Body of pancreas (tissue), 4 donors: ENCODE measurements around the gene RSPH6A. TPM values are rescaled to one million over a fixed set of nuclear protein-coding genes. Genes with fewer than 3 reads are reported as not detected.

Experiments
- ATAC-seq: fragments of 150-250 bp; one replicate; pipeline ENCODE4 v1.9.1; 2016
- DNase-seq, 4 donors: peaks; one replicate each; pipeline ENCODE4 v3.0.0-alpha.2; 2019
- H3K27ac ChIP-seq, 4 donors: fragments of 200-600 bp; sonication (generic); 1 replicate in 3 of 4; 2 replicates in 1 of 4; pipeline versions ENCODE4 v1.5.1 to v1.6.1; 2016 to 2019; ENCODE audit warnings: mild to moderate bottlenecking in 1 of 4, mixed read lengths in 1 of 4, moderate library complexity in 1 of 4
- H3K27me3 ChIP-seq, 2 donors: fragments of 200-600 bp; sonication (generic); one replicate each; pipeline ENCODE4 v1.6.0; 2016; ENCODE audit warnings: mild to moderate bottlenecking in 1 of 2
- H3K36me3 ChIP-seq, 2 donors: fragments of 200-600 bp; sonication (generic); replicated peaks in 1 of 2; 2 replicates each; pipeline ENCODE4 v1.5.1; 2016; ENCODE audit warnings: low read depth in 2 of 2; ENCODE audit not compliant: insufficient read depth in 1 of 2
- H3K4me1 ChIP-seq: fragments of 200-600 bp; sonication (generic); one replicate; pipeline ENCODE4 v1.6.0; 2016
- H3K4me3 ChIP-seq, 2 donors: fragments of 200-600 bp; sonication (generic); 1 replicate in 1 of 2; 2 replicates in 1 of 2; pipeline ENCODE4 v1.5.1; 2016 to 2019
- H3K9me3 ChIP-seq, 3 donors: fragments of 200-600 bp; sonication (generic); 1 replicate in 2 of 3; 2 replicates in 1 of 3; pipeline ENCODE4 v1.5.1; 2016
- CTCF ChIP-seq, 7 experiments: fragments of 450-650 bp in 4 of 7; fragments of 200-600 bp in 3 of 7; sonication (generic) in 3 of 7; IDR thresholded peaks; one replicate each; pipeline ENCODE4 v1.5.1; 2016 to 2019; ENCODE audit warnings: antibody characterized with exemption in 7 of 7
- POLR2A ChIP-seq, 3 donors: fragments of 450-650 bp; IDR thresholded peaks; one replicate each; pipeline ENCODE4 v1.6.1; 2016; ENCODE audit warnings: antibody characterized with exemption in 3 of 3, mild to moderate bottlenecking in 2 of 3
- WGBS, 2 donors: methylation state at CpG; one replicate each; pipeline ENCODE4 v1.1.5; 2017; 5-methylcytosine and 5-hydroxymethylcytosine counted together
- intact Hi-C: fragments of 100-400 bp; cut with DNase I; formaldehyde crosslinking; loops from one replicate; pipeline ENCODE4 v1.15.1; 2023
- total RNA-seq, 2 donors: library from RNA; depleted of rRNA; stranded (reverse); fragments of >200 nt; gene quantifications; one replicate each; pipeline ENCODE4 v1.1.0, GENCODE V29; 2016

Gene RSPH6A
- total RNA-seq, 2 donors from 2014 or later = 0.33 TPM; not detected in 1

- DNase-seq (no peak), ATAC-seq (no peak)
- H3K27me3 ChIP-seq = no peaks in the 10 kb centered on the region
- intact Hi-C loops = loop anchor here (5.0 kb wide), 1 partner anchor 192 kb away; no protein-coding TSS in a partner anchor
- no peak overlapping the region for H3K4me3 ChIP-seq
- no peaks in the 10 kb centered on the region for H3K36me3 ChIP-seq
- H3K27ac ChIP-seq = no peak overlapping the region
- no peaks in the 10 kb centered on the region for H3K9me3 ChIP-seq
- peaks cover 6% of the 10 kb centered on the region for H3K4me1 ChIP-seq
- WGBS, 2 donors = 50 to 58% methylated on average over 21 to 31 of the region's 44 CpGs
- no peak for TF ChIP-seq POLR2A (IDR thresholded peaks at IDR 0.05)
These were observed 541 bp upstream of the RSPH6A start for GRCh38 chr19:45815481-45816216.

DNA sequence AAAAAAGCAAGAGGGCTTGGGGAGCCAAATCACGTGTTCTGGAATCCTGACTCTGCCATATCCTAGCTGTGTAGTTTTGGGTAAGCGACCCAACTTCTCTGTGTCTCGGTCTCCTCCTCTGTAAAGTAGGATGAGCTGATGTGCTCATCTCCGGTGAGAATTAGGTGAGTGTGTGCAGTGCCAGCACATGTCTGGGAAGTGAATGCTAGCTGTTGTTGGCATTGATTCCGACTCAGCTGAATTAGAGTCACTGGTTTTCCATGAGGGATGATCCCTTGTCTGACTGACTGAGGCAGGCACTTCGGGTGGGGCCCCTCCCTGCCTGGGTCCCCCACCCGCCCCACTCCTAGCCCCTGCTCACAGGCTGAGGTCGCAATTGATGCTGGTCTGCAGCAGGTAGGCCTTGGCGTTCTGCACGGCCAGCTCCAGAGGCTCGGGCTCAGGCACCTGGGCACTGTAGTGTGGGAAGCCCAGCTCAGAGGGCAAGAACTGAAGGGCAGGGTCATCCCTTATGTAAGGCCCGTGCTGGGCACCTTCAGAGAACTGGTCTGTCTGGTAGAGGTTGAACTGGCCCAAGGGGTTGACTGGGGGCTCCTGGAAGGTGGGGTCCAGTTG lies 835 bp downstream of the RSPH6A start:
- TF ChIP-seq CTCF (IDR thresholded peaks at IDR 0.05) (no peak), POLR2A (IDR thresholded peaks at IDR 0.05) (no peak)
- no peak overlapping the region for H3K27ac ChIP-seq
- no peaks in the 10 kb centered on the region for H3K36me3 ChIP-seq
- ATAC-seq (no peak), DNase-seq (no peak)
- no peak overlapping the region for H3K4me3 ChIP-seq
- H3K9me3 ChIP-seq = no peaks in the 10 kb centered on the region
- H3K4me1 ChIP-seq = peaks cover 6% of the 10 kb centered on the region
- H3K27me3 ChIP-seq = no peaks in the 10 kb centered on the region
- intact Hi-C loops = no loop called here
- 78 to 88% methylated on average over 4 to 12 of the region's 12 CpGs for WGBS, 2 donors

- no peak for DNase-seq
- intact Hi-C loops = no loop called here
- ATAC-seq = no peak
- 75 to 85% methylated on average over 6 of the region's 6 CpGs for WGBS, 2 donors
- H3K9me3 ChIP-seq = no peaks in the 10 kb centered on the region
- no peak for TF ChIP-seq POLR2A (IDR thresholded peaks at IDR 0.05)
- no peak for TF ChIP-seq CTCF (IDR thresholded peaks at IDR 0.05)
- H3K27me3 ChIP-seq = no peaks in the 10 kb centered on the region
- H3K4me1 ChIP-seq = no peaks in the 10 kb centered on the region
- H3K36me3 ChIP-seq = no peaks in the 10 kb centered on the region
- H3K27ac ChIP-seq = no peak overlapping the region
- H3K4me3 ChIP-seq = no peak overlapping the region
These were observed 2.8 kb downstream of the RSPH6A start for GRCh38 chr19:45812297-45812696.

DNA sequence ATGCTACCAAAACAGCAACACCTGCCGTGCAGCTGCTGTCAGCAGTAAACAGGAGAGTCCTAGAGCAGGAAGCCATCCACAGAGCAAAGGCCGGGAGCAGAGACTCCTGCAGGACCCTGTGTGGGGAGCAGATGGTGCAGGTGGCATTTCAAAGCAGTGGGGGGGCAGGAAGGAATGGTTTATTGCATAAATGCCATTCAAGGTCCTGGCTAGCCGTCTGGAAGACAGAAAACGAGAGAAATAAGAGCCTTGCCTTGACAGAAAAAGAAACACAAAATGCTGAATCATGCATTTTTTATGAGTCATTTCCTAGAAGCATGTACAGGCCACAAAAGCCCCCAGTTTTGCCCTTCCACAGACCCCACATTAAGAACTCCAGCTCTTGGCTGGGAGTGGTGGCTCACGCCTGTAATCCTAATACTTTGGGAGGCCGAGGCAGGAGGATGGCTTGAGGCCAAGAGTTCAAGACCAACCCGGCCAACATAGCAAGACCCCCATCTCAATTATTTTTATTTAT lies 5.4 kb downstream of the RSPH6A start:
- Histone ChIP-seq H3K4me1 (no peaks in the 10 kb centered on the region), H3K27me3 (no peaks in the 10 kb centered on the region), H3K27ac (no peak overlapping the region), H3K36me3 (no peaks in the 10 kb centered on the region), H3K4me3 (no peak overlapping the region), H3K9me3 (no peaks in the 10 kb centered on the region)
- no peak for TF ChIP-seq POLR2A (IDR thresholded peaks at IDR 0.05)
- TF ChIP-seq CTCF (IDR thresholded peaks at IDR 0.05) = no peak
- ATAC-seq (no peak), DNase-seq (no peak)
- intact Hi-C loops = no loop called here
- 50 to 64% methylated on average over 7 of the region's 7 CpGs for WGBS, 2 donors

GRCh38 chr19:45805719-45806118 lies 9.4 kb downstream of the RSPH6A start:
- ATAC-seq = no peak
- Histone ChIP-seq H3K36me3 (no peaks in the 10 kb centered on the region), H3K27ac (no peak overlapping the region), H3K27me3 (no peaks in the 10 kb centered on the region), H3K4me3 (no peak overlapping the region), H3K9me3 (no peaks in the 10 kb centered on the region), H3K4me1 (no peaks in the 10 kb centered on the region)
- TF ChIP-seq POLR2A (IDR thresholded peaks at IDR 0.05) (no peak), CTCF (IDR thresholded peaks at IDR 0.05) (no peak)
- intact Hi-C loops = no loop called here
- no peak for DNase-seq
